ENCODE data around the gene GARIN5A. TPM values are rescaled to one million over a fixed set of nuclear protein-coding genes. Genes with fewer than 3 reads are reported as not detected.

The GARIN5A gene
- total RNA-seq, 1 experiment from 2014 or later = 2.0 TPM

DNA sequence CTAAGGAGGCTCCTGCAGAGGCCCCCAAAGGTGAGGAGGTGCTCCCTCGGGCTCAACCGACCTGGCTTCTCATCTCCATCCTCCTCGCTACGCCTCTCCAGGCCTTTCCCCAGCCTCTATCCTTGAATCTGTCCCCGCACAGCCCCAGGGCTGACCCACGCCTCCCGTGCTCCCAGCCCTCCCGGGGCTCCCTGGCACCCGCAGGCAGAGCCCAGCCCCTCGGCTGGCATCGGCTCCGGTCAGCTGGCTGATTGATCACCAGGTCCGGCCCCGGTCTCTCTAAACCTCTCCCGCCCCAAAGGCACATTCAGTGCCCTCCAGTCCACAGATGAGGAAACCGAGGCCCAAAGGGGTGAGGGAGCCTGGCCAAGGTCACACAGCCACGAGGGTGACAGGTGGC is 41.4 kb downstream of the GARIN5A start:
- DNase-seq (ENCODE audit: low read depth, low spot score) (no peak), ATAC-seq (no peak)
- Histone ChIP-seq H3K9me3 (ENCODE audit: control insufficient read depth, insufficient read depth, low read depth, low read length) (no peaks in the 10 kb centered on the region), H3K27me3 (ENCODE audit: control insufficient read depth, insufficient read depth, low read length) (no peaks in the 10 kb centered on the region), H3K27ac (ENCODE audit: low read length) (no peak overlapping the region), H3K4me3 (ENCODE audit: low read depth in 2 of 2, low read length in 2 of 2) (no peak overlapping the region), H3K4me1 (ENCODE audit: control insufficient read depth, insufficient read depth, low read length) (no peaks in the 10 kb centered on the region), H3K36me3 (ENCODE audit: control insufficient read depth, insufficient read depth, low read length) (no peaks in the 10 kb centered on the region)
- CTCF ChIA-PET = no interaction called here
- intact Hi-C loops (cut with micrococcal nuclease; ENCODE audit: unreplicated experiment) = no loop called here
- POLR2A ChIA-PET = no interaction called here
- no TSS peak for BruUV-seq (replicated peaks)
- TF ChIP-seq, protein P1, sequence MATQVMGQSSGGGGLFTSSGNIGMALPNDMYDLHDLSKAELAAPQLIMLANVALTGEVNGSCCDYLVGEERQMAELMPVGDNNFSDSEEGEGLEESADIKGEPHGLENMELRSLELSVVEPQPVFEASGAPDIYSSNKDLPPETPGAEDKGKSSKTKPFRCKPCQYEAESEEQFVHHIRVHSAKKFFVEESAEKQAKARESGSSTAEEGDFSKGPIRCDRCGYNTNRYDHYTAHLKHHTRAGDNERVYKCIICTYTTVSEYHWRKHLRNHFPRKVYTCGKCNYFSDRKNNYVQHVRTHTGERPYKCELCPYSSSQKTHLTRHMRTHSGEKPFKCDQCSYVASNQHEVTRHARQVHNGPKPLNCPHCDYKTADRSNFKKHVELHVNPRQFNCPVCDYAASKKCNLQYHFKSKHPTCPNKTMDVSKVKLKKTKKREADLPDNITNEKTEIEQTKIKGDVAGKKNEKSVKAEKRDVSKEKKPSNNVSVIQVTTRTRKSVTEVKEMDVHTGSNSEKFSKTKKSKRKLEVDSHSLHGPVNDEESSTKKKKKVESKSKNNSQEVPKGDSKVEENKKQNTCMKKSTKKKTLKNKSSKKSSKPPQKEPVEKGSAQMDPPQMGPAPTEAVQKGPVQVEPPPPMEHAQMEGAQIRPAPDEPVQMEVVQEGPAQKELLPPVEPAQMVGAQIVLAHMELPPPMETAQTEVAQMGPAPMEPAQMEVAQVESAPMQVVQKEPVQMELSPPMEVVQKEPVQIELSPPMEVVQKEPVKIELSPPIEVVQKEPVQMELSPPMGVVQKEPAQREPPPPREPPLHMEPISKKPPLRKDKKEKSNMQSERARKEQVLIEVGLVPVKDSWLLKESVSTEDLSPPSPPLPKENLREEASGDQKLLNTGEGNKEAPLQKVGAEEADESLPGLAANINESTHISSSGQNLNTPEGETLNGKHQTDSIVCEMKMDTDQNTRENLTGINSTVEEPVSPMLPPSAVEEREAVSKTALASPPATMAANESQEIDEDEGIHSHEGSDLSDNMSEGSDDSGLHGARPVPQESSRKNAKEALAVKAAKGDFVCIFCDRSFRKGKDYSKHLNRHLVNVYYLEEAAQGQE (IDR thresholded peaks at IDR 0.05; ENCODE audit: insufficient read depth in 1 of 2, low read depth in 2 of 2, low read length in 1 of 2) = no peak
- in situ Hi-C loops (cut with HindIII; ENCODE audit: low pct_unique_long_range_greater_than_20kb, low sequenced_read_pairs) = no loop called here

DNA sequence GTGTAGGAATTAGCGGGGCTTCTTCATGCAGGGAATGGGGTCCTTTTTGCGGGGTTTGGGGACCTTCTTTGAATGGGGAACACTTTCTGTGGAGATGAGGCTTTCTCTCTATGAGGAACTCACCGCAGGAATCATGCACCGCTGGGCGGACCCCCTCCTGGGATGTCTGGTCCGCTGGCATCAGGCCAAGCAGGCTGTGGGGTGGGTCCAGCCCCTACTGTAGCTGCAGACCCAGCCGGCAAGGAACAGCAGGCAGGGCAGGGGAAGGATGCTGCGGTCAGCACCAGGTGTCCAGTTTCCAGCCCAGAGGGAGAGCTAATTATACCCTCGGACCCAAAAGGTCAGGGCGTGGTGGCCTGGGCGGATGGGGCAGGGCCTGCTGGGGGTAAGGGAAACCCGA is 42.1 kb downstream of the GARIN5A start:
- no peaks in the 10 kb centered on the region for H3K4me1 ChIP-seq (ENCODE audit: control insufficient read depth, insufficient read depth, low read length)
- ChIA-PET POLR2A (no interaction called here), CTCF (no interaction called here)
- no TSS peak for BruUV-seq (replicated peaks)
- DNase-seq (ENCODE audit: low read depth, low spot score) = no peak
- no peaks in the 10 kb centered on the region for H3K27me3 ChIP-seq (ENCODE audit: control insufficient read depth, insufficient read depth, low read length)
- intact Hi-C loops (cut with micrococcal nuclease; ENCODE audit: unreplicated experiment) = no loop called here
- no peak for ATAC-seq
- H3K4me3 ChIP-seq (ENCODE audit: low read depth in 2 of 2, low read length in 2 of 2) = no peak overlapping the region
- TF ChIP-seq SIN3A (IDR thresholded peaks at IDR 0.05; ENCODE audit: borderline replicate concordance, insufficient read depth, low read depth, low read length) (no peak), POLR2AphosphoS5 (IDR thresholded peaks at IDR 0.05; ENCODE audit: low read depth, low read length) (no peak), TCF7L2 (IDR thresholded peaks at IDR 0.05; ENCODE audit: low read depth, low read length) (no peak)
- TF ChIP-seq, protein P1 (IDR thresholded peaks at IDR 0.05; ENCODE audit: insufficient read depth in 1 of 2, low read depth in 2 of 2, low read length in 1 of 2) = no peak
- TF ChIP-seq, protein P2, sequence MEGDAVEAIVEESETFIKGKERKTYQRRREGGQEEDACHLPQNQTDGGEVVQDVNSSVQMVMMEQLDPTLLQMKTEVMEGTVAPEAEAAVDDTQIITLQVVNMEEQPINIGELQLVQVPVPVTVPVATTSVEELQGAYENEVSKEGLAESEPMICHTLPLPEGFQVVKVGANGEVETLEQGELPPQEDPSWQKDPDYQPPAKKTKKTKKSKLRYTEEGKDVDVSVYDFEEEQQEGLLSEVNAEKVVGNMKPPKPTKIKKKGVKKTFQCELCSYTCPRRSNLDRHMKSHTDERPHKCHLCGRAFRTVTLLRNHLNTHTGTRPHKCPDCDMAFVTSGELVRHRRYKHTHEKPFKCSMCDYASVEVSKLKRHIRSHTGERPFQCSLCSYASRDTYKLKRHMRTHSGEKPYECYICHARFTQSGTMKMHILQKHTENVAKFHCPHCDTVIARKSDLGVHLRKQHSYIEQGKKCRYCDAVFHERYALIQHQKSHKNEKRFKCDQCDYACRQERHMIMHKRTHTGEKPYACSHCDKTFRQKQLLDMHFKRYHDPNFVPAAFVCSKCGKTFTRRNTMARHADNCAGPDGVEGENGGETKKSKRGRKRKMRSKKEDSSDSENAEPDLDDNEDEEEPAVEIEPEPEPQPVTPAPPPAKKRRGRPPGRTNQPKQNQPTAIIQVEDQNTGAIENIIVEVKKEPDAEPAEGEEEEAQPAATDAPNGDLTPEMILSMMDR (IDR thresholded peaks at IDR 0.05) = no peak
- no peak overlapping the region for H3K27ac ChIP-seq (ENCODE audit: low read length)
- H3K36me3 ChIP-seq (ENCODE audit: control insufficient read depth, insufficient read depth, low read length) = no peaks in the 10 kb centered on the region
- in situ Hi-C loops (cut with HindIII; ENCODE audit: low pct_unique_long_range_greater_than_20kb, low sequenced_read_pairs) = no loop called here
- H3K9me3 ChIP-seq (ENCODE audit: control insufficient read depth, insufficient read depth, low read depth, low read length) = no peaks in the 10 kb centered on the region

Measured in Panc1 (cell line).